Stimulated activated CD4-positive, alpha-beta T cell treated with anti-CD3 and anti-CD28 coated beads, Interleukin-2, amount 100 ng/mL, for 24 hours (primary cell): ENCODE data around the gene PLD4.

ENCODE experiments used
- DNase-seq, 2 donors: peaks; one replicate each; pipeline ENCODE4 v3.0.0-alpha.2; 2020

The PLD4 gene

GRCh38 chr14:104976198-104977007 lies 51.7 kb downstream of the PLD4 start:
- peak; percentile 91 to 92 for DNase-seq

GRCh38 chr14:104977008-104977680 lies 52.5 kb downstream of the PLD4 start:
- no peak for DNase-seq

GRCh38 chr14:104977681-104978653 lies 53.3 kb downstream of the PLD4 start, which contains the start of gene AHNAK2:
AHNAK2 (minus strand) TSS chr14:104978374; CDS start chr14:104978237, 137 bp downstream.
- peak; percentile 61 to 73 for DNase-seq

GRCh38 chr14:104978746-104979691 lies 54.3 kb downstream of the PLD4 start:
- no peak for DNase-seq

GRCh38 chr14:104979758-104980610 lies 55.3 kb downstream of the PLD4 start:
- DNase-seq: no peak

GRCh38 chr14:104980611-104981531 lies 56.2 kb downstream of the PLD4 start:
- no peak for DNase-seq

GRCh38 chr14:104981699-104982541 lies 57.2 kb downstream of the PLD4 start:
- DNase-seq: no peak

- DNase-seq: no peak
These were observed 58.0 kb downstream of the PLD4 start for GRCh38 chr14:104982548-104983230.
